Activated B cell treated with CpG ODN at 0.5 μM for 24 hours (primary cell): ENCODE results near the gene ODF2L. TPM values are rescaled to one million over a fixed set of nuclear protein-coding genes. Genes with fewer than 3 reads are reported as not detected.

Source experiments
- ATAC-seq: fragments of 200-7000 bp; cut with Tn5 transposase; one replicate; pipeline ENCODE4 v1.10.0; 2021; ENCODE audit warnings: low read depth, mild to moderate bottlenecking, moderate library complexity
- CTCF ChIA-PET: fragments of 350-600 bp; sonication (Branson Sonifier 250); formaldehyde crosslinking; loops from one replicate; lab custom pipeline; 2021; ENCODE audit warnings: antibody characterized with exemption; lab: Charles Lee
- POLR2A ChIA-PET: fragments of 350-600 bp; sonication (Branson Sonifier 250); formaldehyde crosslinking; loops from one replicate; lab custom pipeline; 2021; ENCODE audit warnings: antibody characterized with exemption; lab: Charles Lee
- DNase-seq: peaks from one replicate; pipeline ENCODE4 v3.0.0; 2022
- H3K27ac Mint-ChIP-seq: one replicate; pipeline ENCODE4 v1.8.0; 2020; ENCODE audit warnings: mixed read lengths
- H3K27me3 Mint-ChIP-seq: one replicate; pipeline ENCODE4 v1.8.0; 2021; ENCODE audit warnings: mixed read lengths
- H3K36me3 Mint-ChIP-seq: one replicate; pipeline ENCODE4 v1.8.0; 2021; ENCODE audit warnings: low read depth, mixed read lengths
- H3K4me1 Mint-ChIP-seq: one replicate; pipeline ENCODE4 v1.8.0; 2021; ENCODE audit warnings: mixed read lengths
- H3K4me3 Mint-ChIP-seq: one replicate; pipeline ENCODE4 v1.8.0; 2020; ENCODE audit warnings: mild to moderate bottlenecking, mixed read lengths
- H3K9me3 Mint-ChIP-seq: one replicate; pipeline ENCODE4 v1.8.0; 2020; ENCODE audit warnings: mixed read lengths
- CTCF ChIP-seq: fragments of 200-600 bp; IDR thresholded peaks from one replicate; pipeline ENCODE4 v1.8.0; 2022; ENCODE audit warnings: antibody characterized with exemption, mild to moderate bottlenecking
- intact Hi-C: fragments of 100-400 bp; cut with micrococcal nuclease; formaldehyde crosslinking; loops from one replicate; pipeline ENCODE4 v1.15.1; 2024
- total RNA-seq: library from RNA; stranded (reverse); gene quantifications from 2 replicates; pipeline ENCODE4 v1.2.3, GENCODE V29; 2022

ODF2L gene
- total RNA-seq, 1 donor from 2014 or later: 36.1 TPM

- H3K36me3 Mint-ChIP-seq: no peaks in the 10 kb centered on the region
- no peak overlapping the region for H3K4me3 Mint-ChIP-seq
- H3K9me3 Mint-ChIP-seq: no peaks in the 10 kb centered on the region
- ATAC-seq: no peak
- H3K27ac Mint-ChIP-seq: no peak overlapping the region
- H3K4me1 Mint-ChIP-seq: no peaks in the 10 kb centered on the region
- no peak for TF ChIP-seq CTCF
- ChIA-PET CTCF (interaction anchor here (0.6 kb wide), 1 partner anchor 415 kb away, joined by 3 read pairs; no protein-coding TSS in a partner anchor), POLR2A (no interaction called here)
- no peak for DNase-seq
- intact Hi-C loops: no loop called here
- peaks cover 6% of the 10 kb centered on the region for H3K27me3 Mint-ChIP-seq
Measured at GRCh38 chr1:86436041-86436440, 39.9 kb upstream of the ODF2L start.

- TF ChIP-seq CTCF: no peak
- peaks cover 6% of the 10 kb centered on the region for H3K27me3 Mint-ChIP-seq
- H3K4me1 Mint-ChIP-seq: no peaks in the 10 kb centered on the region
- intact Hi-C loops: no loop called here
- DNase-seq (no peak), ATAC-seq (no peak)
- ChIA-PET CTCF (no interaction called here), POLR2A (no interaction called here)
- H3K9me3 Mint-ChIP-seq: no peaks in the 10 kb centered on the region
- H3K36me3 Mint-ChIP-seq: no peaks in the 10 kb centered on the region
- H3K27ac Mint-ChIP-seq: no peak overlapping the region
- no peak overlapping the region for H3K4me3 Mint-ChIP-seq
Measured at GRCh38 chr1:86435327-86435726, 39.2 kb upstream of the ODF2L start.

GRCh38 chr1:86434059-86434458, 37.9 kb upstream of the ODF2L start:
- no peak for ATAC-seq
- ChIA-PET CTCF (no interaction called here), POLR2A (no interaction called here)
- no peak for DNase-seq
- no peak for TF ChIP-seq CTCF
- Mint-ChIP-seq H3K4me1 (no peaks in the 10 kb centered on the region), H3K36me3 (no peaks in the 10 kb centered on the region), H3K9me3 (no peaks in the 10 kb centered on the region), H3K27me3 (peaks cover 4% of the 10 kb centered on the region), H3K4me3 (no peak overlapping the region), H3K27ac (no peak overlapping the region)
- intact Hi-C loops: no loop called here

- ChIA-PET POLR2A (no interaction called here), CTCF (interaction anchor here (0.6 kb wide), 1 partner anchor 54 kb away, joined by 4 read pairs; no protein-coding TSS in a partner anchor)
- DNase-seq (no peak), ATAC-seq (no peak)
- no peaks in the 10 kb centered on the region for H3K36me3 Mint-ChIP-seq
- H3K9me3 Mint-ChIP-seq: no peaks in the 10 kb centered on the region
- intact Hi-C loops: no loop called here
- peaks cover 2% of the 10 kb centered on the region for H3K27me3 Mint-ChIP-seq
- H3K27ac Mint-ChIP-seq: no peak overlapping the region
- no peak overlapping the region for H3K4me3 Mint-ChIP-seq
- no peak for TF ChIP-seq CTCF
- H3K4me1 Mint-ChIP-seq: no peaks in the 10 kb centered on the region
Measured at GRCh38 chr1:86430376-86430775, 34.3 kb upstream of the ODF2L start.

- no peak for TF ChIP-seq CTCF
- Mint-ChIP-seq H3K4me3 (no peak overlapping the region), H3K27me3 (peaks cover 2% of the 10 kb centered on the region), H3K36me3 (no peaks in the 10 kb centered on the region), H3K27ac (no peak overlapping the region), H3K9me3 (no peaks in the 10 kb centered on the region), H3K4me1 (no peaks in the 10 kb centered on the region)
- POLR2A ChIA-PET: no interaction called here
- intact Hi-C loops: no loop called here
- CTCF ChIA-PET: no interaction called here
- DNase-seq (no peak), ATAC-seq (no peak)
Measured at GRCh38 chr1:86429835-86430234, 33.7 kb upstream of the ODF2L start.
